IPS-18a (cell line): ENCODE data around the gene FCRL2.

Experiments used
- H3K27ac ChIP-seq: one replicate; pipeline ENCODE4 v1.5.1; 2013; ENCODE audit warnings: low read length
- H3K27me3 ChIP-seq: one replicate; pipeline ENCODE4 v1.6.1; 2013; ENCODE audit warnings: mild to moderate bottlenecking, low read length; ENCODE audit not compliant: control insufficient read depth, insufficient read depth
- H3K36me3 ChIP-seq: one replicate; pipeline ENCODE4 v1.6.1; 2013; ENCODE audit warnings: low read depth, low read length; ENCODE audit not compliant: control insufficient read depth
- H3K4me1 ChIP-seq: one replicate; pipeline ENCODE4 v1.6.1; 2013; ENCODE audit warnings: low read depth, low read length; ENCODE audit not compliant: control insufficient read depth
- H3K4me3 ChIP-seq: one replicate; pipeline ENCODE4 v1.5.1; 2013; ENCODE audit warnings: low read length
- H3K9ac ChIP-seq: one replicate; pipeline ENCODE4 v1.6.1; 2013; ENCODE audit warnings: mild to moderate bottlenecking, low read length, moderate library complexity
- H3K9me3 ChIP-seq: one replicate; pipeline ENCODE4 v1.6.1; 2013; ENCODE audit warnings: low read depth, low read length; ENCODE audit not compliant: control insufficient read depth

FCRL2 gene

DNA sequence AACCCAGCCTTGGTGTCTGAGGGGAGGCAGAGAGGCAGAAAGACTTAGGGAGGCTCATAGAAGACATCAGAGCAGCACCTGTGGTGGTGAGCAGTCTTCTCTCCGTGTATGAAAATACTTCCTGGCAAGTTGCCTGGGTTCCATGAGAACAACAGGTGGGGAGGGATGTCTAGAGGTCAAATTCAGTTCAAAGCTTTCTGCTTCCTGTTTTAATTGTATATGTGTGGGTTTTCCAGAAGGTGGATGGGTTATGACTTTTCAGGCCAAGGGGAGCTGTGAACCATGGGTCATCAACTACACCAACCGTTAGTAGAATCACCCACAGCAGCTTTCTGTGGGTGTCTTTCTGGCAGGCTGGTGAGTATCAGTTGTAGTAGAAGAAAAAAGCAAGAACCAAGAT is 4.1 kb upstream of the FCRL2 start:
- Histone ChIP-seq H3K27ac (no peak overlapping the region), H3K9ac (no peak overlapping the region), H3K9me3 (no peaks in the 10 kb centered on the region), H3K4me1 (peaks cover 7% of the 10 kb centered on the region), H3K36me3 (no peaks in the 10 kb centered on the region), H3K27me3 (no peaks in the 10 kb centered on the region), H3K4me3 (no peak overlapping the region)

GRCh38 chr1:157775101-157775870 is 1.6 kb downstream of the FCRL2 start:
- no peaks in the 10 kb centered on the region for H3K36me3 ChIP-seq
- H3K4me3 ChIP-seq: no peak overlapping the region
- peaks cover 7% of the 10 kb centered on the region for H3K4me1 ChIP-seq
- H3K27ac ChIP-seq: no peak overlapping the region
- H3K27me3 ChIP-seq: no peaks in the 10 kb centered on the region
- no peak overlapping the region for H3K9ac ChIP-seq
- H3K9me3 ChIP-seq: no peaks in the 10 kb centered on the region

- H3K4me1 ChIP-seq: peaks cover 2% of the 10 kb centered on the region
- H3K27me3 ChIP-seq: no peaks in the 10 kb centered on the region
- H3K36me3 ChIP-seq: no peaks in the 10 kb centered on the region
- H3K27ac ChIP-seq: no peak overlapping the region
- no peak overlapping the region for H3K4me3 ChIP-seq
- no peak overlapping the region for H3K9ac ChIP-seq
- H3K9me3 ChIP-seq: no peaks in the 10 kb centered on the region
Measured at GRCh38 chr1:157774412-157774811, 2.5 kb downstream of the FCRL2 start.

- Histone ChIP-seq H3K4me3 (no peak overlapping the region), H3K4me1 (no peaks in the 10 kb centered on the region), H3K36me3 (no peaks in the 10 kb centered on the region), H3K9me3 (no peaks in the 10 kb centered on the region), H3K9ac (no peak overlapping the region), H3K27ac (no peak overlapping the region), H3K27me3 (no peaks in the 10 kb centered on the region)
Measured at GRCh38 chr1:157773493-157774350, 3.2 kb downstream of the FCRL2 start.

GRCh38 chr1:157771661-157772425 is 5.1 kb downstream of the FCRL2 start:
- Histone ChIP-seq H3K4me1 (no peaks in the 10 kb centered on the region), H3K36me3 (no peaks in the 10 kb centered on the region), H3K9me3 (no peaks in the 10 kb centered on the region), H3K4me3 (no peak overlapping the region), H3K27me3 (no peaks in the 10 kb centered on the region), H3K27ac (no peak overlapping the region), H3K9ac (no peak overlapping the region)

DNA sequence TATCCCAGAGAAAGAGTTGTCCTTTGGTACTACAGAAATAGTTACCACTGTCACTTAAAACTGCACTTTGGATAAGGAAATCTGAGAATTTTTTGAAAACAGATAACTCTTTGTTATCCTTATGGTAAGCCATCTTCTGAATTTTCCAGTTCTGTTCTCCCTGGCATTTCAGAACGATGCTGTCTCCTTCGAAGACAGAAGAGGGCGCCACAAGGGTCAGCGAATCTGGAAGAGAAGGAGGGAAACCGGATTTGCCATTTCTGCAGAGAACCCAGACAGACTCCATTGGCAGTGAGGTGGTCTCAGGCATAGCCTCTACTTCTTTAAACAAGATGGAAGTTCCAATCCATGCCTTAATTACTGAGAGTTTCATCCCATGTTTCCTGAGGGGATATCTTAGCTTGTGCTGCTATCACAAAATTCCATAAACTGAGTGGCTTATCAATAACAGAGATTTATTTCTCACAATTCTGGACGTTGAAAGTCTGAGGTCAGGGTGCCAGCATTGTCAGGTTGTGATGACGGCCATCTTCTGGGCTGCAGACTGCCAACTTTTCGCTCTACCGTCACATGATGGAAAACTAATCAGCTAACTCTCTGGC is 6.4 kb downstream of the FCRL2 start:
- no peaks in the 10 kb centered on the region for H3K36me3 ChIP-seq
- no peak overlapping the region for H3K27ac ChIP-seq

GRCh38 chr1:157766792-157767191 is 10.1 kb downstream of the FCRL2 start:
- no peaks in the 10 kb centered on the region for H3K4me1 ChIP-seq
- H3K4me3 ChIP-seq: no peak overlapping the region
- no peak overlapping the region for H3K9ac ChIP-seq
- H3K27me3 ChIP-seq: no peaks in the 10 kb centered on the region
- H3K9me3 ChIP-seq: no peaks in the 10 kb centered on the region
- no peak overlapping the region for H3K27ac ChIP-seq
- no peaks in the 10 kb centered on the region for H3K36me3 ChIP-seq

More for the DNA sequence above, 6.4 kb downstream of the FCRL2 start:
- no peaks in the 10 kb centered on the region for H3K4me1 ChIP-seq
- no peaks in the 10 kb centered on the region for H3K9me3 ChIP-seq
- no peak overlapping the region for H3K9ac ChIP-seq
- H3K4me3 ChIP-seq: no peak overlapping the region
- no peaks in the 10 kb centered on the region for H3K27me3 ChIP-seq

GRCh38 chr1:157758018-157758417 is 18.9 kb downstream of the FCRL2 start:
- no peaks in the 10 kb centered on the region for H3K9me3 ChIP-seq
- H3K36me3 ChIP-seq: no peaks in the 10 kb centered on the region
- H3K9ac ChIP-seq: no peak overlapping the region
- no peak overlapping the region for H3K4me3 ChIP-seq
- peaks cover 9% of the 10 kb centered on the region for H3K4me1 ChIP-seq
- H3K27me3 ChIP-seq: no peaks in the 10 kb centered on the region
- H3K27ac ChIP-seq: no peak overlapping the region

- H3K9me3 ChIP-seq: no peaks in the 10 kb centered on the region
- H3K9ac ChIP-seq: no peak overlapping the region
- peaks cover 9% of the 10 kb centered on the region for H3K4me1 ChIP-seq
- no peaks in the 10 kb centered on the region for H3K27me3 ChIP-seq
- H3K4me3 ChIP-seq: no peak overlapping the region
- H3K27ac ChIP-seq: no peak overlapping the region
- H3K36me3 ChIP-seq: no peaks in the 10 kb centered on the region
Measured at GRCh38 chr1:157753611-157754010, 23.3 kb downstream of the FCRL2 start.

GRCh38 chr1:157751283-157751682 is 25.6 kb downstream of the FCRL2 start:
- H3K27ac ChIP-seq: no peak overlapping the region
- H3K4me1 ChIP-seq: peaks cover 9% of the 10 kb centered on the region
- H3K4me3 ChIP-seq: no peak overlapping the region
- H3K36me3 ChIP-seq: no peaks in the 10 kb centered on the region
- H3K9me3 ChIP-seq: no peaks in the 10 kb centered on the region
- no peaks in the 10 kb centered on the region for H3K27me3 ChIP-seq
- no peak overlapping the region for H3K9ac ChIP-seq

DNA sequence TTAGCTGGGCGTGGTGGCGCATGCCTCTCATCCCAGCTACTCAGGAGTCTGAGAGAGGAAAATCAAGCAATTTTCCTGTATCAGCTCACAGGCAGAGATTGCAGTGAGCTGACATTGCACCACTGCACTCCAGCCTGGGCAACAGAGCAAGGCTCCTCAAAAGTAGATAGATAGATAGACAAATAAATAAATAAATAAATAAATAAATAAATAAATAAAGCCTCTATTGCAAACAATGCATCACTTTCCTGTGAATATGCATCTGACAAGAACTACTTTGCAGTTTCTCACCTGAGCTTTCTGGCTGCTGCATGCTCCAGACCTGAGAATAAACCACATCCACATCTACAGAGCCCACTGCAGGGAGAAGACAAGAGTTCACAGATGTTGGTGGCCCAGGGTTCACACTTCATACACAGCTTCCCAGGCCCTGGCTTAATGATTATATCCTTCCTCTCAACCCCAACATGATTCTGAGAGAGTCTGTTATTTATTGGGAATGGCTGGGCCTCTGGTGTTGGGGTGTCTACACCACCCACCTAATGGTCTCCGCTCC is 28.6 kb downstream of the FCRL2 start:
- H3K27ac ChIP-seq: no peak overlapping the region
- no peaks in the 10 kb centered on the region for H3K9me3 ChIP-seq
- H3K4me1 ChIP-seq: peaks cover 3% of the 10 kb centered on the region
- H3K27me3 ChIP-seq: no peaks in the 10 kb centered on the region
- no peak overlapping the region for H3K9ac ChIP-seq
- no peak overlapping the region for H3K4me3 ChIP-seq
- H3K36me3 ChIP-seq: no peaks in the 10 kb centered on the region
